Measurements from ENCODE around the gene SHE.

DNA sequence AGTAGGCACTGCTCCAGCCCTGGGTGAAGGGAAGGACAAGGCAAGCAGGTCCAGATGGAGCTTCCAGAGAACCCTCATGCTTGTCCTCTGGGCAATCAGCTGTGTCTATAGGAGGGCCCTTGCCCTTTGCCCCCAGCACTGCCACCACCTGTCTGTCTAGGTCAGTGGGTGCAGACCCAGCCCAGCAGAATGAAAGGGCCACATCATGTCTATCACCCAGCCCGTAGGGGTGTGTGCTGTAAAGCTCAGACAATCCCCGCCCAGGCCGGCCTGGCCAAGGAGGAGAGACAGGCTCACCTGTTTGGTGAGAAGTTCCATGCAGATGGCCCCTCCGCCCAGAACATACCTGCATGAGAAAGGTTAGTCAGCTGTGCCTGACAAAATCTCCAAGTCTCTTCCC lies 49.3 kb upstream of the SHE start:
- TF ChIP-seq REST (IDR thresholded peaks at IDR 0.05; ENCODE audit: low read depth) (no peak), FOXM1 (IDR thresholded peaks at IDR 0.05; ENCODE audit: borderline replicate concordance, low read depth) (no peak), EGR1 (IDR thresholded peaks at IDR 0.05) (no peak), ZBTB7A (IDR thresholded peaks at IDR 0.05; ENCODE audit: low read depth) (no peak)

All from Ishikawa (cell line).